ENCODE measurements around the gene LASP1. TPM values are rescaled to one million over a fixed set of nuclear protein-coding genes. Genes with fewer than 3 reads are reported as not detected.

LASP1 gene
- total and polyA plus RNA-seq, 2 donors (not counting 3 experiments of a cell fraction or from before 2014, with no cell fraction given): 214 to 242 TPM

GRCh38 chr17:38940404-38940803, 70.5 kb downstream of the LASP1 start:
- POLR2A ChIA-PET: no interaction called here
- intact Hi-C loops (cut with micrococcal nuclease): no loop called here
- CTCF ChIA-PET: interaction anchor here (0.8 to 1.4 kb wide), 6 partner anchors 8 to 213 kb away, joined by 3 to 5 read pairs (median 4); no protein-coding TSS in a partner anchor
- peaks cover 0 to 11% of the 10 kb centered on the region in 2 experiments for H3K27me3 ChIP-seq (ENCODE audit: control insufficient read depth in 2 of 2, insufficient read depth in 2 of 2, low read length in 2 of 2)
- FAIRE-seq (no peak), DNase-seq (ENCODE audit: low read depth, low spot score) (no peak)
- no peak overlapping the region for H2AFZ ChIP-seq (ENCODE audit: low read depth, low read length)
- H3K36me3 ChIP-seq (ENCODE audit: control insufficient read depth in 2 of 2, extremely low read depth in 1 of 2, insufficient read depth in 2 of 2, low read length in 2 of 2): no peaks in the 10 kb centered on the region
- H3K4me3 ChIP-seq (replicated peaks in 1 of 3; ENCODE audit: insufficient read depth in 1 of 3, low read depth in 1 of 3, low read length in 3 of 3): no peak overlapping the region
- no peaks in the 10 kb centered on the region for H3K4me1 ChIP-seq (ENCODE audit: control insufficient read depth, extremely low read depth, insufficient read depth, low read length)
- no peaks in the 10 kb centered on the region for H3K79me2 ChIP-seq (ENCODE audit: control insufficient read depth, insufficient read depth, low read length)
- H3K4me2 ChIP-seq (ENCODE audit: insufficient read depth, low read length): no peak overlapping the region
- no TSS peak for BruUV-seq (replicated peaks)
- dilution Hi-C loops (cut with MboI; ENCODE audit: extremely low pct_ligation_motif_present, low sequenced_read_pairs): no loop called here
- H3K9me3 ChIP-seq (replicated peaks; ENCODE audit: control insufficient read depth, insufficient read depth, low read length): no peaks in the 10 kb centered on the region
- H3K27ac ChIP-seq (ENCODE audit: insufficient read depth, low read depth, low read length): no peak overlapping the region
- TF ChIP-seq CTCF (IDR thresholded peaks at IDR 0.05; ENCODE audit: extremely low read depth in 1 of 2, insufficient read depth in 1 of 2, low read depth in 1 of 2, low read length in 2 of 2) (no peak), FOS (IDR thresholded peaks at IDR 0.05; ENCODE audit: borderline replicate concordance, insufficient read depth, low read length) (no peak), GATA2 (IDR thresholded peaks at IDR 0.05; ENCODE audit: insufficient read depth, insufficient read length, low read depth, low read length) (no peak), MAX (IDR thresholded peaks at IDR 0.05; ENCODE audit: insufficient read depth, insufficient read length) (no peak), MYC (IDR thresholded peaks at IDR 0.05; ENCODE audit: low read depth, low read length) (no peak), POLR2A (IDR thresholded peaks at IDR 0.05; ENCODE audit: low read depth, low read length) (no peak), POLR2AphosphoS5 (IDR thresholded peaks at IDR 0.05; ENCODE audit: insufficient read depth, low read depth, low read length) (no peak), JUN (IDR thresholded peaks at IDR 0.05; ENCODE audit: borderline replicate concordance, insufficient read depth, insufficient read length, low read depth) (no peak), EZH2 (IDR thresholded peaks at IDR 0.05; ENCODE audit: borderline replicate concordance, low read depth, low read length, severe bottlenecking) (no peak)
- H3K9me1 ChIP-seq (replicated peaks; ENCODE audit: control insufficient read depth, extremely low read depth, insufficient read depth, low read length): no peaks in the 10 kb centered on the region
- H4K20me1 ChIP-seq (replicated peaks; ENCODE audit: control insufficient read depth, extremely low read depth, insufficient read depth, low read length): no peaks in the 10 kb centered on the region
- no peak overlapping the region for H3K9ac ChIP-seq (replicated peaks; ENCODE audit: extremely low read depth, insufficient read depth, low read length)
